Stimulated activated CD8-positive, alpha-beta memory T cell treated with anti-CD3 and anti-CD28 coated beads, Interleukin-4, amount 100 ng/mL, for 48 hours (primary cell): ENCODE results near the gene IL10.

Source experiments
- DNase-seq: peaks from one replicate; pipeline ENCODE4 v3.0.0-alpha.2; 2020

Gene IL10

DNA sequence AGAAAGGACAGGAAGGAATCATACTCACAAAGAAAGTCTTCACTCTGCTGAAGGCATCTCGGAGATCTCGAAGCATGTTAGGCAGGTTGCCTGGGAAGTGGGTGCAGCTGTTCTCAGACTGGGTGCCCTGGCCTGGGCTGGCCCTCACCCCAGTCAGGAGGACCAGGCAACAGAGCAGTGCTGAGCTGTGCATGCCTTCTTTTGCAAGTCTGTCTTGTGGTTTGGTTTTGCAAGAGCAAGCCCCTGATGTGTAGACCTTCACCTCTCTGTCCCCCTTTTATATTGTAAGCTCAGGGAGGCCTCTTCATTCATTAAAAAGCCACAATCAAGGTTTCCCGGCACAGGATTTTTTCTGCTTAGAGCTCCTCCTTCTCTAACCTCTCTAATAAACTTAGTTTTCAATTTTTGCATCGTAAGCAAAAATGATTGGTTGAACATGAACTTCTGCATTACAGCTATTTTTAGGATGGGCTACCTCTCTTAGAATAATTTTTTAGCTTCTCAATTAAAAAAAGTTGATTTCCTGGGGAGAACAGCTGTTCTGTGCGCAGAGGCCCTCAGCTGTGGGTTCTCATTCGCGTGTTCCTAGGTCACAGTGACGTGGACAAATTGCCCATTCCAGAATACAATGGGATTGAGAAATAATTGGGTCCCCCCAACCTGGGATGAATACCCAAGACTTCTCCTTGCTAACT lies at the start of gene IL10:
Gene IL10 (minus strand): TSS at position 252 of the 695 bp plus-strand sequence. CDS start 59 bp downstream, at position 193.
- DNase-seq = no peak

DNA sequence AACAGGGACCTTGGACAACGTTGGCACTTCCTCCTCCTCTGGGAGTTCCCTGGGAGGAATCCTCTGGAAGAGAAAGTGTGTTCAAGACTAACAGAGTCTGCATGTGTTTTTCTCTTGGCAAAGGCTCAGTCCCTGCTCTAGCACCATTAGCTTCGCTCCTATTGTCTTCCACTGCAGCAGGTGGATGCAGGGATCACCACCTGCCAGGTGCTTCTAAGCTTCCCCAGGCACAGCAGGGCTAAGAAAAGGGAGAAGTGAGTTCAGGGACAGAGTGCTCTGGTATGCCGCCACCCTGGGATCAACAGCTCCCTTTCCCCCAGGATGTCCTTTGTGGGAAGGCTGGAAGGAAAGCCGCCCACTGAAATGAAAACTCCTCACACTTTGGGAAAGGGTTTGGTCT lies 49.2 kb upstream of the IL10 start:
- no peak for DNase-seq

- DNase-seq = no peak
These were observed 44.3 kb upstream of the IL10 start for GRCh38 chr1:206816390-206817287.

- no peak for DNase-seq
These were observed 42.5 kb upstream of the IL10 start for GRCh38 chr1:206814716-206815341.

- DNase-seq = no peak
These were observed 40.2 kb upstream of the IL10 start for GRCh38 chr1:206812471-206812870.

DNA sequence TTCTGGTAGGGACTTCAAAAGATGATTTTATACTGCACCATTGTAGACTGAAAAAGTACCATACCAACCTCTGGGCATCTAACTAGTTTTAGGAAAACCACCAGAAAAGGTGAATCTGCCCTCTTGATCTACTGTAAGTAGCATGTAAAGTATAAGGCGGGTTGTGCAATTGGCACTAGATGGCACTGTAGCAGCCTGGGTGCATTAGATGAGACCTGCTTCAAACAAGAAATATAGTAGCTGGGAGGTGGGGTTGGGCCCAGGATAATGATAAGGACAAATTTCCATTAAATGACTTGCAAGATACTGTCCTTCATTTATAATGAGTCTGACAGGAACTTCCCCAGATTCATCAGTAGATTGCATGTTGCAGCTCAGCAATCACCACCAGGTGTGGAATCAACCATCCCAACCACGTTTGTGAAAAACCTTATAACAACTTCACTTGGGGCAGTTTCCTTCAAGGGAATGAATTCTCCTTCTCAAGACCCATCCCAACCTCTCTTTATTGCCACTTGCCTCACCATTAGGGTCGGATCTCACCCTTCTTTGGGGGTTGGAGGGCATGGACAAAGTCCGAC lies 37.3 kb upstream of the IL10 start:
- peak; percentile 54 for DNase-seq

GRCh38 chr1:206808615-206809014 lies 36.3 kb upstream of the IL10 start:
- DNase-seq = peak; percentile 50

DNA sequence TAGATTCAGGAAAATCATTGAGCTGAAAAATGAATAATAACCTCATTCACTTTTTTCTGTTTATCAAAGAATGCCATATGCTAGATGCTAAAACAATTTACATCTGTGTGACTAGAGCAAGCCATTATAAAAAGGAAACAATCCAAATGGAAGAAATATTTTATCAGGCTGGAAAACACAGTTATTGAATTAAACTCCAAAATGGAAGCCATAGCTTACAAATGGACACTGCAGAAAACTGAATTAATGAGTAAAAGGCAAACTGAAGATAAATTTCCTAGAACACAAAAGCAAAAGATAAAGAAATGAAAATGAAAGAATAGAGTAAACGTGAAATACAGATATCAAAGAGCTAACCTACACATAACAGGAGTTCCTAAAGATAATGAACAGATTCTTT lies 33.1 kb upstream of the IL10 start:
- DNase-seq = no peak

DNA sequence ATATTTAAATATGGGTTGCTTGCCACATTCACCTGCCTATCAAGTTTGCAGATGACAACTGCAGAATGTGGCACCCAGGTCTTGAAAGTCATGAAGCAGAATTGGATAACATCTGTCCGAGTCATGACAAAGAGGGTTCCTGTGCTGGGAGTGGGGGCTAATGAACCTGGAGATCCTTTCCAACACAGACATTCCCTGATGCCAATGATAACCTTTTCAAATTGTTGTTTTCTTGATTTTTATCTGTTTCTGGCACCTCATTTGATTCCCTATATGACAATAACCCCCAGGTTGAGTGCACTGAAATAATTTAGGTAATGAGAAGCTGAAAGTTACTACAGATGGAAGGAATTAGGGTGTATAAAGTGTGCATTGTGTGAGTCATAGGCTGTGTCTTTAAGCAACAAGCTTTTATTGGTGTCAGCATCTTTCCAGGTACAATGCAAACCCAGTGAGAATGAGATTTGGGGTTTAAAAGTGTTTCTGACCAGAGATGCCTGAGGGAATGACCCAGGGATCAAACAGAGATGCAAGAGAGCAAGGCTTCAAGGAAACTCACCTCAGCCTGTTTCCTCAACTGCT lies 32.0 kb upstream of the IL10 start:
- DNase-seq = no peak

GRCh38 chr1:206803221-206803730 lies 31.0 kb upstream of the IL10 start:
- DNase-seq = peak; percentile 78

- DNase-seq = no peak
These were observed 30.1 kb upstream of the IL10 start for GRCh38 chr1:206802401-206802800.

- DNase-seq = no peak
These were observed 29.2 kb upstream of the IL10 start for GRCh38 chr1:206801467-206801866.

GRCh38 chr1:206800891-206801290 lies 28.6 kb upstream of the IL10 start:
- DNase-seq = no peak

GRCh38 chr1:206800411-206800810 lies 28.1 kb upstream of the IL10 start:
- DNase-seq = no peak

GRCh38 chr1:206799311-206799710 lies 27.0 kb upstream of the IL10 start:
- no peak for DNase-seq

DNA sequence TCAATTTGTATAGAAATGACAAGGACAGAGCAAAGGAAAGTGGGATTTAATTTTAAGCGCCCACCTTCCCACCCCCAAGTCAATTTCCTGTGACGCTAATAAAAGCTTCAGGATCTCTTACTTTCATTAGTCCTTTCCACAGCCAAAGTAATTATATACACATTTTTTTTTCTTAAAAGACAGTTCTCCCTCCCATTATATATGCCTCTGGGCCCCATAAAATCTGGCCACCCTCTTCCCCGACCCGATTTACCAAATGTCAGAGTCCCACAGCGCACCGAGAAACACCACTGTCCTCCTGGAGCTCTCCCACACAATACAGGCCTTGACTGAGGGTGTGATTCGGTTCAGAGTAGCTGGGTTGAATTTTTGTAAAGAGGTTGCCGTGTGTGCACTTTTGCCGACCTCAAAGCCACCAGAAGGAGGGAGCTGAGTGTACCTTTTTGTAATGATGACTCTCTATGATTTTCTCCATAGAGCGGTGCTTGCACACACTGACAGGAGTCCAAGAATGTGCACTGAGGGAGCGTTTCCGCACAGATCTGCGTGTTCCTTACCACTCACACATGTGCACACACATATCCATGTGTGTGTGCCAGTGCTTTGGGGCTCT lies 26.2 kb upstream of the IL10 start:
- DNase-seq = no peak

DNA sequence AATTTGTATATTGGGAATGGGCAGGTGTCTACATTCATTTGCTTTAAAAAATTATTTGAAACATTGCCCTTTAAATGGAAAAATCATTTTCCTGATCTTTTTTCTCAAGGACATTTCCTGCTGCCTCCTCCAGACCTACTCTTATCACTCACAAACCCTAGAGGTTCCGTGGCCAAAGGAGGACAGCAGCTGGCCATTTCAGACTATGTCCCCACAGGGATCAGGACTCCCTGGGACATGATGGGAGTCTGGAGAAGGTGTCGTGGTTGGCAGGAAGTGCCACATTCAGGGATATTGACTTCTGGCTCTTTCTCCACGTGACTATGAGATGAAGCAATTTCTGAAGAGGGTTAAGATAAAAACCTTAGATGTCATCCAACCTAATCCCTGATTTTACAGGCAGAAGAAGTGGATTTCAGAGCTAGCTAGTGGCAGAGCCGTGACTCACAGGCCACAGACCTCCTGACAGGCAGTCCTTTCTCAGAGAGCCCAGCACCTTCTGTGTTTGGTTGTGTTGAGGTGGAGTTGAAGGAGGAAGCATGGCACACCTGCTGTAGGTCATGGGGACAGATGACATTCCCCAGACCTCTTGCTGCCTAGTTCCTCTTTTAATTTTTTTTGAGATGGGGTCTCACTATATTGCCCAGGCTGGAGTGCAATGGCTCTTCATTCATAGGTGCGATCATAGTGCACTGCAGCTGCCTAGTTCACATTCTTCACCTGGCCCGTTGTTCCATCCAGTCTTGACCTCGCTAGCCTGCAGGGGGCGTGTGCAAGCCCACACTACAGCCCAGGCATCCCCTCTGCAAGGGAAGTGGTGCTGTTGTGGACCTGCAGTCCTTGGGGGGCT lies 25.5 kb upstream of the IL10 start:
- peak; percentile 58 for DNase-seq

GRCh38 chr1:206796981-206797402 lies 24.7 kb upstream of the IL10 start:
- DNase-seq = no peak

GRCh38 chr1:206796116-206796515 lies 23.8 kb upstream of the IL10 start:
- DNase-seq = no peak

- DNase-seq = peak; percentile 66
These were observed 22.1 kb upstream of the IL10 start for GRCh38 chr1:206794294-206794908.

DNA sequence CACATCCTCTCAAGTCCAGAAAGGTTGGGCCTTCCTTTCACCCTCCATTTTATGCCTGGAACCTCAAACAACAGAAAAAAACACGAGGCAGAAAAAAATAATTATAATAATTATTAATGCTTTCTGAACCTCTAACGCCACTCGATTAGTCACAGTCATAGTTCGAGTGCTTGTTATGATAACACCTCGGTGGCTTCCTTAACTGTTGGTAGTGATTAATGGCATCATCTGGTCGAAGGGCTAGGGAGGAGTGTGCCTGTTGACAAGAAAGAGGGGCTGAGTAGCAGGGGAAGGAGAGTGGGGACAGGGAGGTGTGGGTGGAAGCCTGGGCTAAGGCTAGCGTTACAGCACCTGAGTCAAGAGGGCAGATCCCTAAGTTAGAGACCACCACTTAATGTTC lies 21.3 kb upstream of the IL10 start:
- DNase-seq = no peak
